Esophagus squamous epithelium (tissue), 4 donors: ENCODE data around the gene IKZF3.
"Not testable (repeated sequence)": the region's sequence is repeated elsewhere in the genome, so short reads cannot be mapped to it uniquely, and the experiment has no call there.

ENCODE experiments used
- POLR2A ChIP-seq, 4 donors: fragments of 450-650 bp; IDR thresholded peaks; one replicate each; pipeline ENCODE4 v1.6.1; 2017; ENCODE audit warnings: antibody characterized with exemption in 4 of 4, mild to moderate bottlenecking in 4 of 4, moderate library complexity in 3 of 4
- TF ChIP-seq, protein P1 (sequence below), 6 experiments: fragments of 450-650 bp in 4 of 6; fragments of 200-600 bp in 2 of 6; sonication (generic) in 2 of 6; IDR thresholded peaks; one replicate each; pipeline ENCODE4 v1.5.1; 2016 to 2019; ENCODE audit warnings: antibody characterized with exemption in 6 of 6, mild to moderate bottlenecking in 4 of 6, moderate library complexity in 4 of 6

DNA sequence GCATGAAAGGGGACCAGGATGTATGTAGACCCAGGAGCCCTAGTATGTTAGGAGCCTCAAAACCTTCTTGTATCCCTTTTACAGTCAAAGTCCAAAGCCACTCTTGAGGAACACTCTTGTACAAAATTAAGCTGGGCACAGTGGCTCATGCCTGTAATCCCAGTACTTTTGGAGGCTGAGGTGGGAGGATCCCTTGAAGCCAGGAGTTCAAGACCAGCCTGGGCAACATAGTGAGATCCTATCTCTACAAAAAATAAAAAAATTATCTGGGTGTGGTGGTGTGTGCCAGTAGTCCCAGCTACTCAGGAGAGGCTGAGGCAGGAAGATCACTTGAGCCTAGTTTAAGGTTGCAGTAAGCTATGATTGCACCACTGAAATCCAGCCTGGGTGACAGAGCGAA, 138.2 kb downstream of the IKZF3 start:
- TF ChIP-seq, protein P1, sequence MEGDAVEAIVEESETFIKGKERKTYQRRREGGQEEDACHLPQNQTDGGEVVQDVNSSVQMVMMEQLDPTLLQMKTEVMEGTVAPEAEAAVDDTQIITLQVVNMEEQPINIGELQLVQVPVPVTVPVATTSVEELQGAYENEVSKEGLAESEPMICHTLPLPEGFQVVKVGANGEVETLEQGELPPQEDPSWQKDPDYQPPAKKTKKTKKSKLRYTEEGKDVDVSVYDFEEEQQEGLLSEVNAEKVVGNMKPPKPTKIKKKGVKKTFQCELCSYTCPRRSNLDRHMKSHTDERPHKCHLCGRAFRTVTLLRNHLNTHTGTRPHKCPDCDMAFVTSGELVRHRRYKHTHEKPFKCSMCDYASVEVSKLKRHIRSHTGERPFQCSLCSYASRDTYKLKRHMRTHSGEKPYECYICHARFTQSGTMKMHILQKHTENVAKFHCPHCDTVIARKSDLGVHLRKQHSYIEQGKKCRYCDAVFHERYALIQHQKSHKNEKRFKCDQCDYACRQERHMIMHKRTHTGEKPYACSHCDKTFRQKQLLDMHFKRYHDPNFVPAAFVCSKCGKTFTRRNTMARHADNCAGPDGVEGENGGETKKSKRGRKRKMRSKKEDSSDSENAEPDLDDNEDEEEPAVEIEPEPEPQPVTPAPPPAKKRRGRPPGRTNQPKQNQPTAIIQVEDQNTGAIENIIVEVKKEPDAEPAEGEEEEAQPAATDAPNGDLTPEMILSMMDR (IDR thresholded peaks at IDR 0.05), result not testable (repeated sequence)
- TF ChIP-seq POLR2A (IDR thresholded peaks at IDR 0.05), result not testable (repeated sequence)
